Measurements from ENCODE around the gene LGALS12.
"Not testable (repeated sequence)": the region's sequence is repeated elsewhere in the genome, so short reads cannot be mapped to it uniquely, and the experiment has no call there.

Gene LGALS12

DNA sequence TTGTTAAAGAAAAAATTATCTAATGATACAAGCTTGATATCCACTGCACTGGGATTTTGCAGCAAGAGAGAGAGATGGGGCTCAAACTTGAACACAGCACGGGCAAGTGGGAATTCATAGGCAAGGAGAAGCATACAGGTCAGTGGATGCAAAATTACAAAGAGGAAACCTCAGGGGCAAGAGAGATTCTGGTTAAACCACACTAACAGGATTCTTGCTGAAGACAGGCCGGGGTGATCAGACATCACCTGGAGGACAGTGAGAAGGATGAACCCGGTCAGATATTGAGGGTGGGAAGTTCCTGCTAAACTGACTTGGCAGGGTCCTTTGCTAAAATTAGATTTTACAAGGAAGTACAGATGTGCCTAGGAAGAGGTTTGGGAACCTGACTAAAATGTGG, 28.2 kb downstream of the LGALS12 start:
- DNase-seq: no peak

DNA sequence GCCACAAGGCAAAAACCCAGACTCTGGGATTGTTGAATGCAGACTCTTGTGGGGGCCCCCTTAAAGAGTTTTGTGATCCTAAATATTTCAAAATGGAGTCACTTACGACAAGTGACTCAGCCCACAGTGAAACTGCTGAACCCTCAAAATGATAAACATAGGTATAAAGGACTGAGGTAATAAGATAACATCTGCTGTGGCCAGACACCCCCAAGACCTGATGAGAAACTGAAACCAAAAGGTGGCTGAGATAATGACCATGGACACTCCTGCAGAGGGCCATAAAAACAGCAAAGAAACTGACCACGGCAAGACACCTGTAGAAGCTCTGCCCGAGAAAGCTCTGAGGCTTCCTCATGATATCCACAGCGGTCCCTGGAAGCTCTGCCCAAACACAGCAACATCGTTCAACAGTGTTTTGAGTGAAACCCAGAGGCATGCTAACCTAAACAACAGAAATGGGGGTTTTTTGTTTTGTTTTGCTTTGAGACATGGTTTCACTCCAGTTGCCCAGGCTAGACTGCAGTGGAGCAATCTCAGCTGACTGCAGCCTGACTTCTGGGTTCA, 29.1 kb downstream of the LGALS12 start:
- DNase-seq: no peak

DNA sequence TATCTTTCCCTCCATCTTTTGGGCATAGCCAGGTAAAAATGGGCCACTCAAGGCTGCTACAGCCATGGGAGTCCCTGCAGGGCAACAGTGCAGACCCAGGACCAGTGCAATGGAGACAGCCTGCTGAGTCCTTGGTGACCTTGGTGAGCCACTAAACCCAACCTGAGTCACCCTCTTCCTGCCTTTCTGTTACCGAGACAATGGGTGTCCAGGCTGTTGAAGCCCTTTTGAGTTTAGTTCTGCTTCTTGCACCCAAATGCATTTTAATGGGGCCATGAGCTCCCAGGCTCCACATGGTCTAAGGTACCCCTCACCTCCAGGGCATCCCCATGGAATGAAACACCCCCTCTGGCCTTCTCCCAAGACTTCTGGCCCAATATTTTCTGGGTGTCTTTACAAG, 29.9 kb downstream of the LGALS12 start:
- no peak for DNase-seq

DNA sequence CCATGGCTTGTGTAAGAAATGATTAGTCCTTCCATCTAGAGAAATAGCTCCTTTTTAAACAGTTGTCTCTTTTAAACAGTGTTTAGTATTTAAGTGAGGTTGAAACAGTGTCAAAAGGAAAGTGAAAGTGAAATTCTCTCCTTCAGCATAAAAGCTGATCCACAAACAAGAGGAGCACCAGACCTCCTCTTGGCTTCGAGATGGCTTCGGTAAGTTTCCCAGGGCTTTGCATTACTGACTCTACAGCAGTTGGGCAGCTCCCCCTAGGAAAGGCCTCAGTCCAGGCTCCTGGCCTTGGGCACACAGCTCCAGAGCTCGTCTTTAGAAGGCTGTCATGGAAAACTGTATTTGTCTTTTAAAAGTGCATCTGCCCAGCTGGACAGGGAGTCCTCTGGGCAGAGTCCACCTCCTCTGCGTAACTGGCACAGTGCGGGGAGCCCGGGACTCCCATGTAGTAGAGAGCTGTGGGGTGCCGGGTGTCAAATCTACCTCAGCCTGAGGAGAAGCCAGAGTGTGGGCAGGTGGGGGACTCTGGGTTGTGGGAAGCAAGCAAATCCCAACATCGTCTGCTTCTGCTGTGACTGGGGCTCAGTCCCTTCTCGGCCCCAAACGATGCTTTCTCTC, 30.9 kb downstream of the LGALS12 start, which contains the start of gene PLAAT4:
Gene PLAAT4, plus strand, starts transcription at position 140 of the 624 bp plus-strand sequence. Its CDS starts 61 bp downstream, at position 201.
- peak in 1 of 2 donors; percentile 25 for DNase-seq

DNA sequence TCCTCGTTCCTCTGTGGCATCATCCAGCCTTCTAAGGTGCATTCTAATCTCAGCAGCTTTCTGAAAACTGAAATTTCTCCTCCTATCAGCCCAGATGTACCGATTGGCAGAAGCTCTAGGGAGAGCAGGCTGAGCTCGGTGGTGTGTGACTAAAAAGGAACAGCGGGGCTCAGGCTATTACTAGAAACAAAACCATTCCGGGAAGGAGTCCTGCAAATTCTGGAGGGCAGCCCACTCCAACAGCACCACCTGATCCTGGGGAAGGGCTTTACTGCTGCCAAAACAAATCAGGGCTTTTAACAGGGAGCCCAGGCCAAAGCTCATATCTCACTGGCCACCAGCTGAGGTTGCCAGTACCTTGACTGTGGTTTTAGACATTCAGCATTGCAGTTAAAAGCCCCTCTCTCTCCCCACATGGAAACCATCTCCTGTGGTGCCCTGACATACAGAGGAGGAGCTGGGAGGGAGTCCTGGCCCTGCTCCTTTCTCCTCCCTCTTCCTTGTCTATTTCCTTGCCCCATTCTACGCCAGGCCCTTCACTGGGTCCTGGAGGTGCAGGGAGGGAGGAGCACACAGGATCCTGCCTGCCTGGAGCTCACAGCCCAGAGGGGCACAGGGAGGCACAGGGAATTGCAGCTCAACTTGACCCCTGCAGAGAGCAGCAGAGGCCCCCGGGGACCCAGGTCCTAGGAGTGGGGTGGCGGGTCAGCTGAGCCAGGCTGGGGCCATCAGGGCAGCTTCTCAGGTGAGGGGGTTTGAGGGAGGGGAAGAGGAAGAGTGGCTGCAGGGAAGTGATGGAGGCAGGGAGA, 31.6 kb downstream of the LGALS12 start:
- DNase-seq: no peak

DNA sequence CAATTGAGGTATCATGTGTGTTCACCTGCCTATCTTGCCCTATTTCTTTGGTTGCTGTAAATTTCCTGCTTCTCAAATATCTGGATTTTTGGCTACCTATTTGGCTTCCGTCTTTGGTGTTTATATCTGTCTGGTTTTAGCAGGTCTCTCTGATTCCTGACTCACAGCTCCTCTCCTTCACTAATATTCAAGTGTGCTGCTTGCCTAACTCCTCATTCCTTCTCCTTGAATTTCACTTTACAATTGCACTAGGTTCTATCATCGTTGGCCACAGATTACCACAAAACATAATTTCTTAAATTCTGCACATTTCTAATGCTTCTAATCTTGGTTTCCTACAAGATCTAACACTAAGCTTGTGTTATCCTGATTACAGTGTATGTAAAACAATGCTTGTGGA, 36.6 kb downstream of the LGALS12 start:
- DNase-seq: not testable (repeated sequence)

DNA sequence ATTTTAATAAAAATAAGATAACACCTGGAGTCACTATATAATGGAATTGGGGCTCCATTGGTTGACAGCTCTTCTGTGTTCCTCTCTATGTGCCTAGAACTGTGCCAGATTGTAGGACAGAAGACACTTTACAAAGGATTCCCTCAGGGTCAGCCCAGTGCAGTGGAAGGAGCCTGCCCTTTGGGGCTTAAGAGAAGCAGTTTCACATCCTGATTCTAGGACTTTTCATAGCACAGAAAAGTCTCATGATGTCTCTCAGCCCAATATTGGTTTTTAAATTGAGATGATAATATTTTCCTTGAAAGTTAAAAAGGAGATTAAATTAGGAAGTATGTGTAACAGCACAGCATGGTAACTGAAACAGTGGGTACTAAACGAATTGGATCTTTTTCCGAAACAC, 37.8 kb downstream of the LGALS12 start:
- DNase-seq: no peak

DNA sequence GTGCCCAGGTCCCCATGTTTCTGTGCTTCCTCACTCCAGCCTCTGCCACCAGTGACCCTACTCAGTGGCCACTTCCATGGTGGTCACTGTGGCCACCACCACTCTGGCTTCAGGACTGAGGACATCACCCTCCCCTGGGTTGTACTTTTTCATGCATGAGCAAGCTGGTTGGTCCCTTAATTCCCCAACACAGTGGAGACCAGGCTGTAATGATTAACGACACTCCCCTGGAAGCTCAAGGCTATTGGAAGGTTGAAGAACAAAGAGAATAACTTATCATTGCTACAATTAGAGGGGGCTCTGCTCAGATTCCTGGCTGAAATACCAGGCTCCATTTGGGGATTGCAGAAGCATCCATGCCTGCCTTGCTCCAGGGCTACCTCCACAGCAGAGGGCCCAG, 41.2 kb downstream of the LGALS12 start:
- no peak for DNase-seq

DNA sequence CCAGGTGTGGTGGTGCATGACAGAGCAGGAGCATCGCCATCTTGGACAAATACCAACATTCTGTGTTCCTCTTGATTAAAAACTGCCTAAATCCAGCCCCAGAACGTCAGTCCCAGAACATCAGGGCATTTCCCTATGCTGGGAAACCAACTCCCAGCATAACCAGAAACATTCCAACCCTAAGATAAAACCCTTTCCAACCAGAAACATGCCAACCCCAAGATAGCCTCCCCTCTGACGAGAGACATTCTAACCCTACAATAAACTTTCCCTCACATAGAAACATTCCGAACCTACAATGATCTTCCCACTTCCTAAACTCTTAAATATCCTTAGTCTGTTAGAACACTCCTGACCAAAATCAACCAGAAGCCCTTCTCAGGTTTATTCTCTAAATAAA, 42.3 kb downstream of the LGALS12 start:
- no peak for DNase-seq

DNA sequence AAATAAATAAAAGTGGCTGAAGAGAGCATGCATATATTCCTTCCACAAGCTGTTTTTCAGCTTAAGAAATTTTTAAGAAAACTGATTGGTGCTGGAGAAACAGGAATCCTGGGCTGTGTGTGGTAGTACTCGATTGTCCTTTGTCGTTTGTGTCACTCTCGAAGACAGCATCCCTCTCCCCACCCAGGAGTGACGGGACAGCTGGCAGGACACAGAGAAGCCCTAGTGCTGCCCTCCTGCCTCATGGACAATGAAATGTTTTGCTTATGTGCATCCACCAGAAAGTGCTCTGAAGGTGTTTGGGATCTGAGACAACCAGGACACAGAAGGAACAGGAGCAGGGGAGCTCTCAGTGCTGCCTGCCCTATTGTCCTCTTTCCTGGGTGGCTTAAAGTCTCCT, 43.5 kb downstream of the LGALS12 start:
- no peak for DNase-seq

DNA sequence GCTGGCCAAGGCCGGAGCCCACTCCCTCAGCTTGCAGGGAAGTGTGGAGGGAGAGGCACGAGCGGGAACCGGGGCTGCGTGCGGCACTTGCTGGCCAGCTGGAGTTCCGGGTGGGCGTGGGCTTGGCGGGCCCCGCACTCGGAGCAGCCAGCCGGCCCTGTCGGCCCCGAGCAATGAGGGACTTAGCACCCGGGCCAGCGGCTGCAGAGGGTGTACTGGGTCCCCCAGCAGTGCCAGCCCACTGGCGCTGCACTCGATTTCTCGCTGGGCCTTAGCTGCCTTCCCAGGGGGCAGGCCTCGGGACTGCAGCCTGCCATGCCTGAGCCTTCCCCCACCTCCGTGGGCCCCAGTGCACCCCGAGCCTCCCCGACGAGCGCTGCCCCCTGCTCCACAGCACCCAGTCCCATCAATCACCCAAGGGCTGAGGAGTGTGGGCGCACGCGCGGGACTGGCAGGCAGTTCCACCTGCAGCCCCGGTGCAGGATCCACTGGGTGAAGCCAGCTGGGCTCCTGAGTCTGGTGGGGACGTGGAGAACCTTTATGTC, 44.3 kb downstream of the LGALS12 start:
- not testable (repeated sequence) for DNase-seq

DNA sequence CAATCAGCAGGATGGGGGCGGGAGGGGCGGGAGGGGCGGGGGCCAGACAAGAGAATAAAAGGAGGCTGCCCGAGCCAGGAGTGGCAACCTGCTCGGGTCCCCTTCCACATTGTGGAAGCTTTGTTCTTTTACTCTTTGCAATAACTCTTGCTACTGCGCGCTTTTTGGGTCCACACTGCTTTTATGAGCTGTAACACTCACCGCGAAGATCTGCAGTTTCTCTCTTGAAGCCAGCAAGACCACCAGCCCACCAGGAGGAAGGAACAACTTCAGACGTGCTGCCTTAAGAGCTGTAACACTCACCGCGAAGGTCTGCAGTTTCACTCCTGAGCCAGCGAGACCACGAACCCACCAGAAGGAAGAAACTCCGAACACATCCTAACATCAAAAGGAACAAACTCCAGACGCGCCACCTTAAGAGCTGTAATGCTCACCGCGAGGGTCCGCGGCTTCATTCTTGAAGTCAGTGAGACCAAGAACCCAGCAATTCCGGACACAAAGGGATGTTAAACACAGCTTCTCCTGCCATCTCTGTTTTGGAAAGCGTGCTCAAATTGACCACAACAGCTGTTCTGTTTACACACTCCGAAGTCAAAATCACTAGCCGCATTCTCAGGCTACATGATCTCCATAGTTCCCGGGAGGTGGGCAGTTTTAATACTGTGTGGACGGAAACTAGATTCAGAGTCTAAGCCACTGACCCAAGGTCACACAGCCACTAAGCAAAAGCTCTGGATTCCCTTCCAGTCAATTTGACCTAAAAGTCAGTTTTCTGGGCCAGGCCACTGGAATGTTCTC, 45.4 kb downstream of the LGALS12 start:
- no peak for DNase-seq

DNA sequence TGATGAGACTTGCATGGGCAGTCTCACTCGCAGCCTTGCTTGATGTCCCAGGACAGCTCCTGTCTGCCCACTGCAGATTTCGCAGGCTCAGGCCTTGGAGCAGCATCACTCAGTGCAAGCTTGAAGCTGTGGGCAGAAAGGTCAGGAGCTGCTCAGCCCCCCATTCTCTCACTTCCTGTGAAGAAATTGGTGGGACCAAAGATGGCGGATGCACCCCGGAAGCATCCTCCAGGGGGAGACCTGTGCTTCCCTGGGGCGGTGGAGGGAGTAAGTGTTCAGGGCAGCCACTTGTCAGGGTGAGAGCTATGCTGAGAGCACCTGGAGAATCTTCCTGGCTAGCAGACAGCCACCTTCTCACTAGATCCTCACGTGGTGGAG, 46.0 kb downstream of the LGALS12 start:
- DNase-seq: no peak

DNA sequence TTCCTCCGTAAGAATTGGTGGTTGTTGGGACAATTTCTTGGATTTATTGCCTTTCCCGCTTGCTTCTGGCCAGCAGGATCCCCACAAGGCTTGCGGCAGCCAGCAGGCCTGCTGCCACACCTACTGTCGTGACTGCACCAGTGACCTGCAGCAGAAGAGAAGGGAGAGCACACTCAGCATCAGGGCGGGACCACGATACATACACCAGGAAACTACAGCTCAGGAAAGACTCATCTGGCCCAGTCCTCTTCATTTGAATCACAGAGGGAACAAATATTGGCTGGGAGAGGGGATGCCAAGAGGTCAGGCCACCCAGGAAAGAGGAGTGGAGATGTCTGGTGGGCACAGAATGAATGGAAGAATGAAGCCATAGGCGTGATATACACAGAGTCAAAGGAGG, 47.0 kb downstream of the LGALS12 start:
- no peak for DNase-seq

DNA sequence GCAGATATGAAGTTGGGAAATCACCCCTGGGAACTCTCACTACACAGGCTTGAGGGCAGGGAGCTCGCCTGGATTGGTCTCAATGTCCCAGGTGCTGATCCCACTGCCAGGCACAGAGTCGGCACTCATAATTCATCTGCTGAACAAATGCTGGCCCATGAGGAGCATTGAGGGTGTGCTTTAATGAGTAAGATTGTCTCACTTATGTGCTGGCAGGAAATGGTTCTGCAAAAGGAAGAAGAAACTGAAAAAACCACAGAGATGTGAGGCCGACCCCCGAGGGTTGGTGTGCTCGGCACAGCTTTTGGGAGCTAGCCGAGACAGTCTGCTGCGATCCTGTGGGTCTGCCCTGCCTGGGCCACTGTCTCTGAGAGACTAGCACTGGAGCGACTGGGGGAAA, 47.9 kb downstream of the LGALS12 start:
- no peak for DNase-seq

DNA sequence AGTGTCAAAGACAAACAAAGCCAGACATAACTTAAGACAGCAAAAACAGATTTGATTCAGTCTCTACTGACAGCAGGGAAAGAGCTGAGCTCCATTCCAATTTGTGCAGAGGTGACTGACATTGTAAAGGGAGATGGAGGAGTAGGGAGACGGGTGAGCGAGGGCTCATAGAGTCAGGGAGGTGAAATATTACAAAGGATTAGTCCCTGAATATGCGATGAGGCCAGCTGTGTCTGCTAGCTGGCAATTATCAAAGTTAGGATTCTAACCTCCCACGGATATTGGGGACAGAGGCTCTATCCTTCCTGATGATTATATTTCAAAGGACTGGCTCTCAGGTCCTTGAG, 49.0 kb downstream of the LGALS12 start:
- DNase-seq: no peak

DNA sequence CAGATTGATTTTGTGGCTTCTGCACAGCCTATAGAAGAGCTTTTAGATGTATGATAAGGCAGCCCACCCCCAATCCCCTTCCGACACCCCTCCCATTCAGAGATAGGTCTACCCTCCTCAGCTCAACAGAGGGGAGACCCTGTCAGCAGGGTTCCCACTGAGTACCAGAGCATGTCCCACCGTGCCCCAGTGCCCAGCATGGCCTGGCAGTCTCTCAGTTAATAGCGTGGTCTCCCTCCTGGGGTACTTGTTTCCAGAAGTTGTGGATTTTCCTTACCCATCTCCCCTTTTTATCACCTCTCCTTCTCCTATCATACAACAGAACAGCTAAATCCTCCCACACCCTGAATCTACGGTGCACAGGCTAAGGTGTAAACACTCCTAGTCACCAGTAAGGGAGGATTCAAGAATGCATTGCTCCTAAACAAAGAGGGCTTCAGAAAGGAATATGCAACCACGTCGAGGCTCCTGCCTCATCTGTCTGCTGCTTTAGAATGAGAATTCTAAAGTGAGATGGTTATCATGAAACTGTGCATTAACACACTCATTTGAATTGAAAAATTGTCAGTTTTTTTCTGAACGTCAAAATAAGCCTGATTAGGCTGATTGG, 50.6 kb downstream of the LGALS12 start:
- no peak for DNase-seq

DNA sequence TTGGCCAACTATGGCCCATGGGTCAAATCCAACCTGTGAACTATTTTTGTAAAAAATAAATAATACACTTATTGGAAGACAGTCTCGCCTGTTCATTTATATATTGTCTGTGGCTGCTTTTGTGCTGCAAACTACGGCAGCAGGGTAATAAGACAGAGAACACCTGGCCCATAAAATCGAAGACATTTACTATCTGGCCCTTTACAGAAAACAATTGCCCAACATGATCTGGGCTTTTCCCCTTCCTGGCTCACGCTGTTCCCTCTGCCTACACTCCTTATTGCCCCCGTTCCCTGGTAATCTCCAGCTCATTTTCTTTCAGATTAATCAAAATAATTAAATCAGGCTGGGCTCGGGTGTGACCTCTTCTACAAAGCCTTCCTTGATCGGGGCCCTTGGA, 51.7 kb downstream of the LGALS12 start:
- no peak for DNase-seq

DNA sequence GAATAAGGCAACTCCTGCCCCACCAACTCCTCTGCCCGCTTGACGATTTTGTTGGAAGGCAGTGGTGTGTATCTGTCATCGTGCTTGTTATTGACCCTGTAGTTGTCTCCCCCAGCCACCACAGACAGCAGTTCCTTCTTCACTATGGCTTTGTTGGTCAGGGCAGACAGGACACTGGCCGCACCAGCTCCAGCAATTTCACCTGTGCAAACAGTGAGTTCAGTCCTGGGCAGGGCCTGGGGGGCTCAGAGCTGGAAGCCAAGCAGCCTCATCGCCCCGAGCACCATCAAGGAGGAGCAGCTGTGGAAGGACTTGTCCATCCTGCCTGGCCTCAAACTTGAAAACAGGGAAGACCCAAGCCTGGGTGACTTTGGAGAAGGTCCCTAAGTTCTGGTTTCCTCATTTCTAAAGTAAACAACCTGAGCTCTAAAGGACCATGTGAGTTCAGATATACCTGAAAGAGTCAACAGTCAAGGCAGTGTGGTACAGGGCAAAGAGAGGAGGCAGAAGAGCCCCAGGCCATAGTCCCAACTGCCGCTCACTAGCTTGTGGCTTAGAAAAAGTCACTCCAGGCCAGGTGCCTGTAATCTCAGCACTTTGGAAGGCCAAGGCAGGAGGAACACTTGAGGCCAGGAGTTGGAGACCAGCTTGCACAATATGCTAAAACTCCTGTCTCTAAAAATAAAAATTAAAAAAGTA, 52.7 kb downstream of the LGALS12 start:
- no peak for DNase-seq

DNA sequence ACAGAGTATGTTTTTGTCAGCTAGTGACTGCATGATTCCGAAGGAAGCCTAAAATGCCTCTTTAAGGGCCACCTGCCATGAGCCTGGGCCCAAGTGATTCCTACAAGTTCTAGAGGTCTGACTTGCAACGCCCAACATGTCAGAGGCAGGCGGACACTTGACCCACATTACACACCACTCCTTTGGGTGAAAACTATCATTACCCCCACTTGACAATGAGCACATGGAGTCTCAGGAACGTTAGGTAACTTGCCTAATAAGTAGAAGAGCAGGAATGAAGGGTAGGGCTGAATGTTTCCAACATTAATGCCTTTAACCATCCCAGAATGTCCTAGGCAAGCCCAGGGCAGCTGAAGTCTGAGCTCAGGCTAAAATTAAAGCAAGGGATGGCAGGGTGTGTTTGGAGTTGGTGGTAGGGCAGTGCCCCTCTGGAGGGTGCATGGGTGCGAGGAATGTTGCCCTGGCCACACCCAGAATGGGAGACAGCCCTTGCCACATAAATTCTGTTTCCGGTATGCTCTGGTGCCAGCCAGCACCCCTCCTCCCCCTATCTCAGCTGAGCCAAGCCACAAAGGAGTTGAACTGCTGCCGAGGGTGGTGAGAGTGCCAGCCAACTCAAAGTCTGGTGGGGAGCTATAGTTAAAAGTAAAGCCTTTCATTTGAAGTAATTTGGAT, 54.8 kb downstream of the LGALS12 start:
- DNase-seq: no peak

All from stimulated activated CD4-positive, alpha-beta T cell treated with anti-CD3 and anti-CD28 coated beads, Interleukin-2, amount 100 ng/mL, for 48 hours (primary cell).